Endothelial cell of umbilical vein (primary cell): ENCODE measurements around the gene TRPM7. TPM values are rescaled to one million over a fixed set of nuclear protein-coding genes. Genes with fewer than 3 reads are reported as not detected.

Experiments used
- BruUV-seq: library from RNA; stranded (reverse); fragments of 400-500 nt; replicated peaks from 2 replicates; lab custom pipeline; 2021; lab: Mats Ljungman, UMichigan
- CTCF ChIA-PET: fragments of 300-600, 350-600 bp; sonication (Branson Sonifier 250); formaldehyde crosslinking; loops from one replicate; lab custom pipeline; 2021; ENCODE audit warnings: antibody characterized with exemption, inconsistent platforms; lab: Charles Lee
- POLR2A ChIA-PET: fragments of 300-600, 350-600 bp; sonication (Branson Sonifier 250); formaldehyde crosslinking; loops from one replicate; lab custom pipeline; 2021; ENCODE audit warnings: antibody characterized with exemption, inconsistent platforms; lab: Charles Lee
- DNase-seq: peaks from one replicate; pipeline ENCODE4 v3.0.0-alpha.2; 2011; ENCODE audit warnings: low read depth, low spot score
- FAIRE-seq: peaks from 2 replicates; lab custom pipeline; 2011; peaks lifted over from hg19 to GRCh38; lab: Jason Lieb, UNC
- H2AFZ ChIP-seq: 2 replicates; pipeline ENCODE4 v1.6.0; 2012; ENCODE audit warnings: low read depth, low read length, control low read depth, inconsistent platforms
- H3K27ac ChIP-seq: 2 replicates; pipeline ENCODE4 v1.5.1; 2011; ENCODE audit warnings: low read depth, mild to moderate bottlenecking, control low read depth, low read length, moderate library complexity; ENCODE audit not compliant: insufficient read depth
- H3K27me3 ChIP-seq, 2 experiments: 2 replicates each; pipeline versions ENCODE4 v1.6.0 to v1.6.1; 2011; ENCODE audit warnings: low read length in 2 of 2, mixed read lengths in 1 of 2; ENCODE audit not compliant: control insufficient read depth in 2 of 2, insufficient read depth in 2 of 2
- H3K36me3 ChIP-seq, 2 experiments: 2 replicates in 1 of 2; 3 replicates in 1 of 2; pipeline ENCODE4 v1.5.1; 2011; ENCODE audit warnings: low read length in 2 of 2, mild to moderate bottlenecking in 1 of 2, moderate library complexity in 1 of 2; ENCODE audit not compliant: control insufficient read depth in 2 of 2, insufficient read depth in 2 of 2; ENCODE audit errors: extremely low read depth in 1 of 2
- H3K4me1 ChIP-seq: 3 replicates; pipeline ENCODE4 v1.5.1; 2011; ENCODE audit warnings: mild to moderate bottlenecking, low read length; ENCODE audit not compliant: control insufficient read depth, insufficient read depth; ENCODE audit errors: extremely low read depth
- H3K4me2 ChIP-seq: 2 replicates; pipeline ENCODE4 v1.6.1; 2011; ENCODE audit warnings: low read length, control low read depth, mixed read lengths; ENCODE audit not compliant: insufficient read depth
- H3K4me3 ChIP-seq, 3 experiments: fragments of 200-600 bp in 1 of 3; sonication (generic), shearing (Covaris generic) in 1 of 3; replicated peaks in 1 of 3; 2 replicates each; pipeline ENCODE4 v1.5.1; 2011 to 2016; ENCODE audit warnings: control low read depth in 3 of 3, low read length in 3 of 3, mild to moderate bottlenecking in 2 of 3, inconsistent platforms in 1 of 3, low read depth in 1 of 3, moderate library complexity in 1 of 3; ENCODE audit not compliant: insufficient read depth in 1 of 3
- H3K79me2 ChIP-seq: 2 replicates; pipeline ENCODE4 v1.6.0; 2012; ENCODE audit warnings: low read length, inconsistent platforms; ENCODE audit not compliant: control insufficient read depth, insufficient read depth
- H3K9ac ChIP-seq: replicated peaks from 2 replicates; pipeline ENCODE3; 2011; ENCODE audit warnings: low read length, control low read depth; ENCODE audit not compliant: insufficient read depth; ENCODE audit errors: extremely low read depth
- H3K9me1 ChIP-seq: replicated peaks from 3 replicates; pipeline ENCODE4 v1.6.0; 2011; ENCODE audit warnings: mild to moderate bottlenecking, low read length; ENCODE audit not compliant: control insufficient read depth, insufficient read depth; ENCODE audit errors: extremely low read depth
- H3K9me3 ChIP-seq: replicated peaks from 2 replicates; pipeline ENCODE4 v1.5.1; 2012; ENCODE audit warnings: low read length, inconsistent platforms; ENCODE audit not compliant: control insufficient read depth, insufficient read depth
- H4K20me1 ChIP-seq: replicated peaks from 2 replicates; pipeline ENCODE3; 2011; ENCODE audit warnings: mild to moderate bottlenecking, low read length; ENCODE audit not compliant: control insufficient read depth, insufficient read depth; ENCODE audit errors: extremely low read depth
- CTCF ChIP-seq, 2 donors: IDR thresholded peaks; 1 replicate in 1 of 2; 2 replicates in 1 of 2; pipeline ENCODE4 v1.5.1; 2011; ENCODE audit warnings: low read length in 2 of 2, mild to moderate bottlenecking in 2 of 2, moderate library complexity in 2 of 2, control low read depth in 1 of 2, inconsistent platforms in 1 of 2, low read depth in 1 of 2; ENCODE audit not compliant: insufficient read depth in 1 of 2; ENCODE audit errors: extremely low read depth in 1 of 2
- EZH2 ChIP-seq: IDR thresholded peaks from 2 replicates; pipeline ENCODE4 v1.6.1; 2012; ENCODE audit warnings: borderline replicate concordance, low read depth, mild to moderate bottlenecking, moderate library complexity, low read length, inconsistent platforms; ENCODE audit not compliant: severe bottlenecking
- FOS ChIP-seq: IDR thresholded peaks from 2 replicates; pipeline ENCODE4 v1.6.1; 2011; ENCODE audit warnings: mild to moderate bottlenecking, low read length, moderate library complexity, borderline replicate concordance; ENCODE audit not compliant: insufficient read depth
- GATA2 ChIP-seq: IDR thresholded peaks from 2 replicates; pipeline ENCODE4 v1.7.0; 2011; ENCODE audit warnings: low read depth, mild to moderate bottlenecking, moderate library complexity, mixed read lengths, low read length; ENCODE audit not compliant: insufficient read length, insufficient read depth
- JUN ChIP-seq: IDR thresholded peaks from 2 replicates; pipeline ENCODE4 v1.6.1; 2011; ENCODE audit warnings: borderline replicate concordance, low read depth; ENCODE audit not compliant: insufficient read length, insufficient read depth
- MAX ChIP-seq: IDR thresholded peaks from 2 replicates; pipeline ENCODE4 v1.6.1; 2011; ENCODE audit not compliant: insufficient read depth, insufficient read length
- POLR2A ChIP-seq: IDR thresholded peaks from 2 replicates; pipeline ENCODE4 v1.6.1; 2012; ENCODE audit warnings: low read depth, mild to moderate bottlenecking, control low read depth, low read length
- POLR2AphosphoS5 ChIP-seq: IDR thresholded peaks from 2 replicates; pipeline ENCODE4 v1.6.1; 2012; ENCODE audit warnings: low read depth, mild to moderate bottlenecking, control low read depth, low read length, moderate library complexity; ENCODE audit not compliant: insufficient read depth
- dilution Hi-C: fragments of 300-500 bp; cut with MboI; formaldehyde crosslinking; loops from one replicate; pipeline ENCODE4 v1.15.0; 2019; ENCODE audit warnings: low sequenced_read_pairs; ENCODE audit not compliant: extremely low pct_ligation_motif_present
- intact Hi-C: fragments of 100-400 bp; cut with micrococcal nuclease; formaldehyde crosslinking; loops from one replicate; pipeline ENCODE4 v1.10.0; 2022
- polyA plus RNA-seq, 4 experiments: library from polyadenylated mRNA; depleted of rRNA in 3 of 4; stranded (reverse) in 3 of 4; unstranded in 1 of 4; fragments of >200 nt; gene quantifications; 2 replicates each; pipeline versions ENCODE4 v1.2.1 to v1.2.3, GENCODE V29; 2011 to 2012; ENCODE audit warnings: missing spikeins in 1 of 4
- total RNA-seq: library from RNA; stranded (reverse); gene quantifications from 2 replicates; pipeline ENCODE4 v1.2.3, GENCODE V29; 2021

Gene TRPM7
- total and polyA plus RNA-seq, 2 donors (not counting 3 experiments of a cell fraction or from before 2014, with no cell fraction given), result 6.4 to 34.8 TPM

GRCh38 chr15:50613600-50613999, 73.0 kb downstream of the TRPM7 start:
- dilution Hi-C loops (no loop called here), intact Hi-C loops (no loop called here)
- no peak overlapping the region for H2AFZ ChIP-seq
- BruUV-seq, result no TSS peak
- H3K9me1 ChIP-seq, result no peaks in the 10 kb centered on the region
- H3K4me2 ChIP-seq, result no peak overlapping the region
- no peaks in the 10 kb centered on the region for H3K4me1 ChIP-seq
- H3K27me3 ChIP-seq, result no peaks in the 10 kb centered on the region
- H3K36me3 ChIP-seq, result peaks cover 2 to 16% of the 10 kb centered on the region in 2 experiments
- H3K4me3 ChIP-seq, result no peak overlapping the region
- no peak overlapping the region for H3K9ac ChIP-seq
- POLR2A ChIA-PET, result no interaction called here
- TF ChIP-seq CTCF (IDR thresholded peaks at IDR 0.05; ENCODE audit: extremely low read depth in 1 of 2, insufficient read depth in 1 of 2, low read depth in 1 of 2, low read length in 2 of 2), result no peak
- TF ChIP-seq POLR2A, result no peak
- TF ChIP-seq EZH2, result no peak
- no peak for TF ChIP-seq JUN
- no peak for TF ChIP-seq FOS
- FAIRE-seq, result no peak
- H4K20me1 ChIP-seq, result no peaks in the 10 kb centered on the region
- no peak overlapping the region for H3K27ac ChIP-seq
- no peaks in the 10 kb centered on the region for H3K79me2 ChIP-seq
- no peaks in the 10 kb centered on the region for H3K9me3 ChIP-seq
- DNase-seq, result no peak
- CTCF ChIA-PET, result no interaction called here

GRCh38 chr15:50607129-50607528, 79.5 kb downstream of the TRPM7 start:
- no peak for FAIRE-seq
- no peak overlapping the region for H3K9ac ChIP-seq
- H3K4me2 ChIP-seq, result no peak overlapping the region
- POLR2A ChIA-PET, result no interaction called here
- no peaks in the 10 kb centered on the region for H3K27me3 ChIP-seq
- H3K9me3 ChIP-seq, result no peaks in the 10 kb centered on the region
- dilution Hi-C loops, result no loop called here
- no peaks in the 10 kb centered on the region for H3K9me1 ChIP-seq
- peaks cover 2 to 30% of the 10 kb centered on the region in 2 experiments for H3K36me3 ChIP-seq
- intact Hi-C loops, result loop anchor here (10.0 kb wide), 1 partner anchor 298 kb away; the partner anchor contains the start of gene AP4E1
- TF ChIP-seq POLR2A (no peak), MAX (no peak), JUN (no peak), CTCF (IDR thresholded peaks at IDR 0.05; ENCODE audit: extremely low read depth in 1 of 2, insufficient read depth in 1 of 2, low read depth in 1 of 2, low read length in 2 of 2) (no peak), GATA2 (no peak), POLR2AphosphoS5 (no peak)
- no peaks in the 10 kb centered on the region for H3K79me2 ChIP-seq
- BruUV-seq, result no TSS peak
- DNase-seq, result no peak
- H2AFZ ChIP-seq, result no peak overlapping the region
- no peaks in the 10 kb centered on the region for H3K4me1 ChIP-seq
- no peak overlapping the region for H3K4me3 ChIP-seq
- H4K20me1 ChIP-seq, result no peaks in the 10 kb centered on the region
- CTCF ChIA-PET, result interaction anchor here (0.7 to 2.3 kb wide), 2 partner anchors 10 to 54 kb away, joined by 3 to 6 read pairs; no protein-coding TSS in a partner anchor
- H3K27ac ChIP-seq, result no peak overlapping the region
